GDM1 (cell line): ENCODE results near the gene DHFR.
"Not testable (repeated sequence)": the region's sequence is repeated elsewhere in the genome, so short reads cannot be mapped to it uniquely, and the experiment has no call there.

ENCODE experiments used
- DNase-seq: peaks from one replicate; lab custom pipeline; 2025; lab: John Stamatoyannopoulos, UW

DHFR gene

DNA sequence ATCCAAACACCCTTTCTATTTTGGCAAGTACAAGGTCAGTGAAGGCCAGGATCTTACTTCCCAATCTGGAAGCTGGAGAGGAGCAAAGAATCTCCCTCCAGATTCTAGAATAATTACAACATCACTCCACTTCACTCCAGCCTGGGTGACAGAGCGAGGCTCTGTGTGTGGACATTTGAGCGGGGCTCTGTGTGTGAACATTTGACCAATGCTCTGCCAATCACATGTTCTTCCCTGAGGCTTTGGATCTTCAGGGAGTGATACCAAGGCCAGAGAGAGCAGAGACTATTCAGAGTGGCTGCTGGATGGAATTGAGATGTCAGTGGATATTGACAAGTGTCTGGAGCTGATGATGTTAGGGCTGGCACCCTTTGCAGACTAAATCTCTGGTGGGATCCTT lies 60.0 kb downstream of the DHFR start:
- no peak for DNase-seq

DNA sequence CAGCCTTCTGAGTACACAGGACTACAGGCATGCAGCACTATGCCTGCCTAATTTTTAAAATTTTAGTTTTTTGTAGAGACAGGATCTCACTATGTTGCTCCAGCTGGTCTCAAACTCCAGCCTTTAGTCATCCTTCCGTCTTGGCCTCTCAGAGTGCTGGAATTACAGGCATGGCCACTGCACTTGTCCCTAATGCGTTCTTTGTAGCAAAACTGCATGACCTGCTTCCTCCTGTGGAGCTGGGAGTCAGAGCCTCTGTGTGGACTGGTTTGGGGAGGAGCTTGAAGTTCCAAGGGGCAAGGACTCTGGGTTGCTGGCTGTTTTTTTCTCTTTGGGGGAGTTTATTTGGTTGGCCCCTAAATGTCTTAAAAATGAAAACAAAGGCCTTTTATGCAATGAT lies 62.0 kb downstream of the DHFR start:
- no peak for DNase-seq

- DNase-seq, result no peak
Observed at GRCh38 chr5:80592105-80592504, 62.7 kb downstream of the DHFR start.

DNA sequence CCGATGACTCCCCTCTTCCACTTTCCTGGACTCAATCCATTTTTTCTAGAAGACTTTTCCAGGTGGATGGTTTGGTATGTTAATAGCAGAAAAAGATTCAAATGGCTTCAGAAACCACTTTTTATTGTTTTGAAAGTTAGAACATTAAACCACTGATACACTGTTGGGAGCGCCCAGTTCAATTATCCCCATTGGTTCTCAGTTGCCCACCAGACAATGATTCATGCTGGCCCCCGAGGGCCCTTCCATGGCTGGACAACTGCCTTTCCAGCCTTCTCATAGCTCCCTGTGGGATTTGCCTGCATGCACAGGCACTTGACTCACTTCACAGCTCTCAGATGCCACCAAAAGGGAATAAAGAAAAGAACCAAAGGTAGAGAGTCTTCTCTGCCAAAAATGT lies 63.4 kb downstream of the DHFR start:
- DNase-seq, result no peak

GRCh38 chr5:80590766-80591165 lies 64.0 kb downstream of the DHFR start:
- no peak for DNase-seq

GRCh38 chr5:80588858-80589540 lies 65.8 kb downstream of the DHFR start:
- no peak for DNase-seq

- DNase-seq, result no peak
Observed at GRCh38 chr5:80584770-80585169, 70.0 kb downstream of the DHFR start.

DNA sequence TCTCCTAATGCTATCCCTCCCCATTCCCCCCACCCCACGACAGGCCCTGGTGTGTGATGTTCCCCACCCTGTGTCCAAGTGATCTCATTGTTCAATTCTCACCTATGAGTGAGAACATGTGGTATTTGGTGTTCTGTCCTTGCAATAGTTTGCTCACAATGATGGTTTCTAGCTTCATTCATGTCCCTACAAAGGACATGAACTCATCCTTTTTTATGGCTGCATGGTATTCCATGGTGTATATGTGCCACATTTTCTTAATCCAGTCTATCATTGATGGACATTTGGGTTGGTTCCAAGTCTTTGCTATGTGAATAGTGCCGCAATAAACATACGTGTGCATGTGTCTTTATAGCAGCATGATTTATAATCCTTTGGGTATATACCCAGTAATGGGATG lies 74.5 kb downstream of the DHFR start:
- DNase-seq, result not testable (repeated sequence)

DNA sequence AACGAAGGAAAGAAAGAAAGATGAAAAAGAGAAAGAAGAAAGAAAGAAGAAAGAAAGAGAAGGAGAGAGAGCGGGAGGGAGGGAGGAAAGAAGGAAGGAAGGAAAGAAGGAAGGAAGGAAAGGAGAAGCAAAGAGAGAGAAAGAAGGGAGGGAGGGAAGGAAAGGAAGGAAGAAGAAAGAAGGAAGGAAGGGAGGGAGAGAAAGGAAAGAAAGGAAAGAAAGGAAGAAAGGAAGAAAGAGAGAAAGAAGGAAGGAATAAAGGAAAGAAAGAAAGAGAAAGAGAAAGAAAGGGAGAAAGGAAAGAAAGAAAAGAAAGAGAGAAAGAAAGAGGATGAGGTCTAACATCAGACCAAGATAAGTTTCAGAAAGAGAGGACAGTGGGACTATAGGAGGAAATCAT lies 75.7 kb downstream of the DHFR start:
- DNase-seq, result no peak

DNA sequence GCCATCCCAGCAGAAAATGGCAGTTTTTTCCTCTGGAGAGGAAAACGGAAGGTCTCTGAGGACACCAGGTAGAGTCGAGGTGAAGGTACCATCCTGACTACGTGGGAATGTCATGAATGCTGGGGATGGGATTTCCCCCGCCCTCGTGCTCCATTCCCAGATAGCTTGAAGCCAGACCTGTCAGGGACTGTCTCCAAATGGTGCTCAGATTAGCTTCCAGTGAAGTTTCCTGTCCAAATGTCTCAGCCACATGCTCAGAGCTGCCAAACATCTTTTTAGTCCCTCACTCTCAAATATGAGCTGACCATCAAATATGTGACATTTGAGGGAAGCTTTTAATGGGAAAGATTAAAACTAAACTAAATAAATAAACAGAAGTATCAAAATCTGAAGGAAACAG lies 77.1 kb downstream of the DHFR start:
- no peak for DNase-seq

DNA sequence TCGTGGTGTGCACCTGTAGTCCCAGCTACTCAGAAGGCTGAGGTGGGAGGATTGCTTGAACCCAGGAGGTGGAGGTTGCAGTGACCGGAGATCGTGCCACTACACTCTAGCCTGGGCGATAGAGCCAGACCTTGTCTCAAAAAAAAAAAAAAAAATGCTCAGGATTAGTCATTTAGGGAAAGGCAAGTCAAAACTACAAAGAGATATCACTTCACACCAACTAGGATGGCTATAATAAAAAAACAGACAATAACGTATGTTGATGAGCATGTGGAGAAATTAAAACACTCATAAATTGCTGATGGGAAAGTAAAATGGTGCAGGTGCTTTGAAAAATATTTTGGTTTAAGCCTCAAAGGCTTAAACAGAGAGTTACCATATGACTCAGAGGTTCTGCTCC lies 78.4 kb downstream of the DHFR start:
- no peak for DNase-seq
